ENCODE data around the gene TENM4. TPM values are rescaled to one million over a fixed set of nuclear protein-coding genes. Genes with fewer than 3 reads are reported as not detected.

Gene TENM4
- polyA plus RNA-seq, 1 of the 3 experiments (the other 2 are of a cell fraction), result 16.7 TPM

DNA sequence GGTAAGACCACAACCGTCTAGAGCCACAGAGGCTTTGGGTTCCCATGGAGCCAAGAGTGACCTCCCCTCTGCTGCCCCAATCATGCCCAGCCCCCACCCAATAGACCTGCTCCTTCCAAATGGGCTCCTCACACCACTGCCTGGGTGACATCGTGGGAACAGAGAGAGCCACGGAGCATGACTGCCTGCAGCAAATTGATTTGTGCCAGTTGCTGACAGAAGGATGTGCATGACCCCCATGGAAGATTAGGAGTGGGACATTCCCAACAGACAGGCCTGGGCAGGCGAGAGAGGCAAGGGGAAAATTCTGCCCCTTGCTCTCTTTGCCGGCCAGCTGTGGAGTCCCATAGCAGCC is 88.5 kb downstream of the TENM4 start:
- Histone ChIP-seq H3K4me2 (no peak overlapping the region), H4K20me1 (ENCODE audit: insufficient read depth) (peaks cover 5% of the 10 kb centered on the region; the same call in 1 of the 2 replicates), H3K79me2 (ENCODE audit: insufficient read depth) (no peaks in the 10 kb centered on the region), H3K9ac (no peak overlapping the region), H3K4me1 (ENCODE audit: control insufficient read depth in 1 of 2, insufficient read depth in 2 of 2, low read depth in 1 of 2, low read length in 1 of 2) (peaks cover 0 to 16% of the 10 kb centered on the region in 2 experiments; a peak in 2 of 4 replicates), H3K36me3 (replicated peaks in 1 of 2; ENCODE audit: control insufficient read depth in 1 of 2, insufficient read depth in 2 of 2, low read length in 1 of 2) (no peaks in the 10 kb centered on the region), H2AFZ (ENCODE audit: low read depth) (no peak overlapping the region), H3F3A (replicated peaks; ENCODE audit: insufficient read depth) (peaks cover 5% of the 10 kb centered on the region), H3K27me3 (ENCODE audit: insufficient read depth) (no peaks in the 10 kb centered on the region), H3K9me3 (no peaks in the 10 kb centered on the region), H3K9me2 (no peaks in the 10 kb centered on the region), H3K27ac (ENCODE audit: low read depth in 2 of 2, low read length in 1 of 2) (no peak overlapping the region), H3K4me3 (ENCODE audit: low read depth in 2 of 2, low read length in 1 of 2) (no peak overlapping the region)
- POLR2A ChIA-PET, result no interaction called here
- TF ChIP-seq GATA2 (CRISPR knock-in tag; IDR thresholded peaks at IDR 0.05), result no peak
- TF ChIP-seq GABPA (IDR thresholded peaks at IDR 0.05; ENCODE audit: low read depth), result no peak
- TF ChIP-seq, protein P1, sequence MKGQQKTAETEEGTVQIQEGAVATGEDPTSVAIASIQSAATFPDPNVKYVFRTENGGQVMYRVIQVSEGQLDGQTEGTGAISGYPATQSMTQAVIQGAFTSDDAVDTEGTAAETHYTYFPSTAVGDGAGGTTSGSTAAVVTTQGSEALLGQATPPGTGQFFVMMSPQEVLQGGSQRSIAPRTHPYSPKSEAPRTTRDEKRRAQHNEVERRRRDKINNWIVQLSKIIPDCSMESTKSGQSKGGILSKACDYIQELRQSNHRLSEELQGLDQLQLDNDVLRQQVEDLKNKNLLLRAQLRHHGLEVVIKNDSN (IDR thresholded peaks at IDR 0.05; ENCODE audit: borderline replicate concordance, low read depth), result no peak
- no peak for TF ChIP-seq NRF1 (IDR thresholded peaks at IDR 0.05; ENCODE audit: low read depth, low read length)
- TF ChIP-seq POLR2AphosphoS5 (IDR thresholded peaks at IDR 0.05; ENCODE audit: low read depth, low read length), result no peak
- no peak for TF ChIP-seq NFIC (IDR thresholded peaks at IDR 0.05; ENCODE audit: borderline replicate concordance)
- no peak for TF ChIP-seq MXI1 (IDR thresholded peaks at IDR 0.05; ENCODE audit: low read depth, low read length)
- TF ChIP-seq EZH2phosphoT487 (IDR thresholded peaks at IDR 0.05; ENCODE audit: borderline replicate concordance, low read depth), result no peak
- TF ChIP-seq EP300 (IDR thresholded peaks at IDR 0.05; ENCODE audit: borderline replicate concordance in 1 of 2, low read depth in 1 of 2, low read length in 1 of 2), result no peak
- TF ChIP-seq, protein P2, sequence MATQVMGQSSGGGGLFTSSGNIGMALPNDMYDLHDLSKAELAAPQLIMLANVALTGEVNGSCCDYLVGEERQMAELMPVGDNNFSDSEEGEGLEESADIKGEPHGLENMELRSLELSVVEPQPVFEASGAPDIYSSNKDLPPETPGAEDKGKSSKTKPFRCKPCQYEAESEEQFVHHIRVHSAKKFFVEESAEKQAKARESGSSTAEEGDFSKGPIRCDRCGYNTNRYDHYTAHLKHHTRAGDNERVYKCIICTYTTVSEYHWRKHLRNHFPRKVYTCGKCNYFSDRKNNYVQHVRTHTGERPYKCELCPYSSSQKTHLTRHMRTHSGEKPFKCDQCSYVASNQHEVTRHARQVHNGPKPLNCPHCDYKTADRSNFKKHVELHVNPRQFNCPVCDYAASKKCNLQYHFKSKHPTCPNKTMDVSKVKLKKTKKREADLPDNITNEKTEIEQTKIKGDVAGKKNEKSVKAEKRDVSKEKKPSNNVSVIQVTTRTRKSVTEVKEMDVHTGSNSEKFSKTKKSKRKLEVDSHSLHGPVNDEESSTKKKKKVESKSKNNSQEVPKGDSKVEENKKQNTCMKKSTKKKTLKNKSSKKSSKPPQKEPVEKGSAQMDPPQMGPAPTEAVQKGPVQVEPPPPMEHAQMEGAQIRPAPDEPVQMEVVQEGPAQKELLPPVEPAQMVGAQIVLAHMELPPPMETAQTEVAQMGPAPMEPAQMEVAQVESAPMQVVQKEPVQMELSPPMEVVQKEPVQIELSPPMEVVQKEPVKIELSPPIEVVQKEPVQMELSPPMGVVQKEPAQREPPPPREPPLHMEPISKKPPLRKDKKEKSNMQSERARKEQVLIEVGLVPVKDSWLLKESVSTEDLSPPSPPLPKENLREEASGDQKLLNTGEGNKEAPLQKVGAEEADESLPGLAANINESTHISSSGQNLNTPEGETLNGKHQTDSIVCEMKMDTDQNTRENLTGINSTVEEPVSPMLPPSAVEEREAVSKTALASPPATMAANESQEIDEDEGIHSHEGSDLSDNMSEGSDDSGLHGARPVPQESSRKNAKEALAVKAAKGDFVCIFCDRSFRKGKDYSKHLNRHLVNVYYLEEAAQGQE (IDR thresholded peaks at IDR 0.05; ENCODE audit: low read depth, low read length), result no peak
- no peak for TF ChIP-seq FOXM1 (IDR thresholded peaks at IDR 0.05; ENCODE audit: low read depth)
- TF ChIP-seq SIN3A (IDR thresholded peaks at IDR 0.05; ENCODE audit: borderline replicate concordance, low read depth, low read length), result no peak
- TF ChIP-seq RXRA (IDR thresholded peaks at IDR 0.05; ENCODE audit: borderline replicate concordance, low read depth), result no peak
- TF ChIP-seq, protein P3, sequence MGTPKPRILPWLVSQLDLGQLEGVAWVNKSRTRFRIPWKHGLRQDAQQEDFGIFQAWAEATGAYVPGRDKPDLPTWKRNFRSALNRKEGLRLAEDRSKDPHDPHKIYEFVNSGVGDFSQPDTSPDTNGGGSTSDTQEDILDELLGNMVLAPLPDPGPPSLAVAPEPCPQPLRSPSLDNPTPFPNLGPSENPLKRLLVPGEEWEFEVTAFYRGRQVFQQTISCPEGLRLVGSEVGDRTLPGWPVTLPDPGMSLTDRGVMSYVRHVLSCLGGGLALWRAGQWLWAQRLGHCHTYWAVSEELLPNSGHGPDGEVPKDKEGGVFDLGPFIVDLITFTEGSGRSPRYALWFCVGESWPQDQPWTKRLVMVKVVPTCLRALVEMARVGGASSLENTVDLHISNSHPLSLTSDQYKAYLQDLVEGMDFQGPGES (IDR thresholded peaks at IDR 0.05; ENCODE audit: low read depth, low read length), result no peak
- WGBS (ENCODE audit: low lambda C conversion rate), result 45% methylated on average over 4 of the region's 5 CpGs
- CTCF ChIA-PET, result interaction anchor here (1.3 kb wide), 1 partner anchor 12 kb away, joined by 4 read pairs; no protein-coding TSS in a partner anchor
- peak; percentile 33 for DNase-seq

All from SK-N-SH (cell line).